Activated naive CD4-positive, alpha-beta T cell treated with Interleukin-2 at 50 U/mL for 16 hours (primary cell): Measurements from ENCODE around the gene ERC1.

ENCODE experiments used
- DNase-seq: peaks from one replicate; pipeline ENCODE4 v3.0.0-alpha.2; 2020

Gene ERC1

GRCh38 chr12:1365703-1366102 is 374.7 kb downstream of the ERC1 start:
- no peak for DNase-seq

GRCh38 chr12:1367331-1368291 is 376.6 kb downstream of the ERC1 start:
- no peak for DNase-seq

GRCh38 chr12:1369460-1369859 is 378.4 kb downstream of the ERC1 start:
- DNase-seq = no peak

GRCh38 chr12:1369938-1370500 is 379.0 kb downstream of the ERC1 start:
- no peak for DNase-seq

GRCh38 chr12:1373901-1374735 is 383.1 kb downstream of the ERC1 start:
- no peak for DNase-seq

- DNase-seq = no peak
These were observed 384.3 kb downstream of the ERC1 start for GRCh38 chr12:1375323-1375722.

DNA sequence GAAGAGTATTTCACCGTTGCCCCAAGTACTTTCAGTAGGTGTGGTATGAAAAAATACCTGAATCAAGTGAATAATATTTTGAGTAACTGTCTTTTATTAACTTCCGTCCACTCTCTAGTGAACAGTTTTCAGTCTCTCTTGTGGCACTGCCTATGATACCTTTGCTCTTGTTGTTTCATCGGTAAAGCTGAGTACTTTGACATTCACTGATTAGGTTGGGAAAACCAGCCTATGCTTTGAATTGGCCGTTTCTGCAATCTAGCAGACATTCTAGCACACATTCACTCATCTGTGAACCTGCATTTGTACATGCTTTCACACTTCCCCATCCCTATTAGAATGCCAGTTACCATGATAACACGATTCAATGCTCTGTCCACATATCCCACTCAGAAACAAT is 386.1 kb downstream of the ERC1 start:
- DNase-seq = no peak

- no peak for DNase-seq
These were observed 386.7 kb downstream of the ERC1 start for GRCh38 chr12:1377681-1378080.

GRCh38 chr12:1380171-1380851 is 389.3 kb downstream of the ERC1 start:
- no peak for DNase-seq

DNA sequence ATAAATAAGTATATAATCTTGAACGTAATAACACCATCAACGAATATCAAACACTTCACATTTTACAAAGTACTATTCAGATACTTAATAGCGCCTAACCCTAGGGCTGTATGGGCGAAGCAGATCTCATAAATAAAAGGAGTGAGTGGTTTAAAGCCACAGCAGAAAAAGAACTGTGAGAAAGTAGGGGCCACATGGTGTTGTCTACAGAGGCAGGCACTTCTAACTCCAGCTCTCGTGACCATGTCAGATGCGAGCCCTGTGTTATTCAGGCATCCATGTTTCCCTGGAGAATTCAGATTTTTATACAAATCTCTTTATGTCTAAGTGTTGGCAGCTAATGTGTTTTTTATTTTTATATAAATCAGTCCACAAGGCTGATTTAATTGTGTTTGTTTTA is 391.1 kb downstream of the ERC1 start:
- DNase-seq = no peak

DNA sequence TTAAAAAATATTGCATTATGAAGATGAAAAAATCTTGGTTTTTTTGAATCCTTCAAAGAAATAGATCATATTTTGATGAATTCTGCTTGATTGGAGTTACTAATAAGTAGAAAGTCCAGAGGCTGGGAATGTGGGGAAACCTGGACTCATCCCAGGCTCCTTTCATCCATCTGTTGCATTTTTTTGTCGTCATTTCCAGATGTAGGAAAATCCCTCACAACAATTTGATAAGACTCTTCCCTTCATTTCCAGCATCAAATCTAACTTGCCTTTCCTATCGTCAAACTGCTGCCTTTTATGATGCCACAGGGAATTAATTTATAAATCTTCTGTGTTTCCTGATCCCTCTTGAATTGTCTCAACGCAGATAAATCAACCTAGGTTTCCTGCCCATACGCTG is 391.8 kb downstream of the ERC1 start:
- no peak for DNase-seq

DNA sequence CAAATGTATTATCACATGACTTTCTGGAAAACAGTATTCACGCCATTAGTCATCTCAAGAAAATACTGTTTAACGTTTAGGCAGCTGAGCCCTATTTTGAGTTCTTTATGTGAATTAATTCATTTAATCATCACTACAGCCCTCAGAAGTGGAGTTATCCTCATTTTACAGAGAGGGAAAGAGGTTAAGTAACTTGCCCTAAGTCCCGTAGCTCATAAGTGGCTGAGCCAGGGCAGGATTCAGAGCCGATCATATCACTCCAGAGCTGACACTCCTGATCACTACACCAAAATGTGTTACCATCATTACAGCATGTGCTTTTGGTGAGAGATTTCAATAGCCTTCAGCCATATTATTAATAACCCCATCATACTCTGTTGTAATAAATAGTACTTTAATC is 392.7 kb downstream of the ERC1 start:
- no peak for DNase-seq

- DNase-seq = no peak
These were observed 393.9 kb downstream of the ERC1 start for GRCh38 chr12:1384910-1385309.

GRCh38 chr12:1391722-1392121 is 400.7 kb downstream of the ERC1 start:
- DNase-seq = no peak

- no peak for DNase-seq
These were observed 404.5 kb downstream of the ERC1 start for GRCh38 chr12:1395421-1395955.

- no peak for DNase-seq
These were observed 407.6 kb downstream of the ERC1 start for GRCh38 chr12:1398673-1399072.

GRCh38 chr12:1401891-1402290 is 410.9 kb downstream of the ERC1 start:
- no peak for DNase-seq

DNA sequence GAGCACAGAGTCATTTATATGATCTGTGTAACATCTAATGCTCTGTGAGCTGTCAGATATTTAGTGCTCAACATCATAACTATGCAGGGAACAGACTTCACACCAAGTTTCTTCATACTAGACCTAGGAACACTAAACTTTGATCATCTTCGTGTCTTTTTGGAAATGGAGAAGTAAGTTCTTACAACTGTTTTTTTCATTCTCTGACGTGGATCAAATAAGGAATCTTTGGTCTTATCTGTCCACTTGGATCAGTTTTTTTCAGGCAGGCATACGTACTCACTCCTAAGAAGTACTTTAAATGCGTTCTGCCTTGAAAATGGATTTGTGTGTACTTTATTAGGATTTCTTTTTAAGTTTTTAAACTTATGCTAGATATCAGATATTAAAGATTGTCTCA is 412.4 kb downstream of the ERC1 start:
- DNase-seq = no peak

DNA sequence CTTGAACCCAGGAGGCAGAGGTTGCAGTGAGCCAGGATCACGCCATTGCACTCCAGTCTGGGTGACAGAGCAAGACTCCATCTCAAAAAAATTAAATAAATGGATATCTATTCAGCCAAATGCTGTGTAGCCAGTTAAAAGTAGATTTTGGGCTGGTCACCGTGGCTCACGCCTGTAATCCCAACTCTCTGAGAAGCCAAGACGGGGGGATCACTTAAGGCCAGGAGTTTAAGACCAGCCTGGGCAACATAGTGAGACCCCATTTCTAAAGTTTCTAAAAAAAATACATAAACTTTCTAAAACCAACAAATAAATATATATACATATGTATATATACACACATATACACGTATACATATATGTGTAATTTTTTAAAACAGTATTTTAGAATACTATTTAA is 414.6 kb downstream of the ERC1 start:
- no peak for DNase-seq

DNA sequence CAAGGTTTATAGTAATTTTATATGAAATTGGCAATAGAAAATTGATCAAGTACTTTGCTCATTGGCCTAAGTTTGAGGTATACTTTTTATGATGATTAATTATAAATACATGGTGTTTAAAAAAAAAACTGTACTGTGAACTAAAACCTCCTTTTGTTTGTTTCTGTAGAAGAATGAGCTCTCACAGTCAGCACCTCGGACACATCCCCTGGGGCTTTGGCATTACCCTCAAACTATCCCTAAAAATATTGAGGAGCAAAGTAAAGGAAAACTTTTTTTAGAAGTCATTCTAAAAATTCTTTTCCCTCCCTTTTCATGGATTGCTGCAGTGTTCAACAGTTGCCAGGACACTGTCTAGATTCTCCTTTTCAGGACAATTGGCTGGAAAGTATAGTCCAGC is 419.8 kb downstream of the ERC1 start:
- no peak for DNase-seq

DNA sequence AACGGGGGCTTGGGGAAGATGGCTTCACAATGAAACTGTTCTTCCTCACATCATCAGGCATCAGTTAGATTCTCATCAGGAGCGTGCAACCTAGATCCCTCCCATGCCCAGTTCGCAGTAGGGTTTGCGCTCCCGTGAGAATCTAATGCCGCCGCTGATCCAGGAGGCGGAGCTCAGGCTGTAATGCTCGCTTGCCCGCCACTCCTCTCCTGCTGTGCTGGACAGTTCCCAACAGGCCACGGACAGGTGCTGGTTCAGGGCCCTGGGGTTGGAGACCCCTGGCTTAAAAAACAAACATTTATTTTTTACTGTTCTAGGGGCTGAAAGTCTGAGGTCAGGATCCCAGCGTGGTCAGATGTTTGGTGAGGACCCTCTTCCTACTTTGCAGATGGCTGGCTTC is 422.9 kb downstream of the ERC1 start:
- no peak for DNase-seq

DNA sequence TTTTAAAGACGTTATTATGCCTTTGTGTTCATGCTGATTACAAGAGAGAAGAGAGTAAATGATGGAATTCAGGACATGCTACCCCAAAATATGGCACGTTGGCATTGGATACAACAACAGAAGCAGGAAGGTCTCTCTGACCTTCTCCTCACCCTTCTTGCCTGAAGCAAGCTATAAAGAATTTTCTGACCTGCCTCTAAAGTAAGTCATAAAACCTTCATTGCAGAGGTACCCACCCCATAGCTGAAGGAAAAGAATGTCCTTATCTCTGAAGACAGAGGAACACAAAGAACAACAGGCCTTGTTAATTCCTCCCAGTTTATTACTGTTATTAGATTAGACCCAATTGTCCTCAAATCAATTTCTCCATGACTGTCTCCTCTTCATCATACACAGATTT is 427.1 kb downstream of the ERC1 start:
- no peak for DNase-seq

- no peak for DNase-seq
These were observed 428.9 kb downstream of the ERC1 start for GRCh38 chr12:1419849-1420371.
